ENCODE results near the gene VAT1L. TPM values are rescaled to one million over a fixed set of nuclear protein-coding genes. Genes with fewer than 3 reads are reported as not detected.

VAT1L gene
- total RNA-seq, 4 donors from 2014 or later, result 0.89 to 4.7 (median 2.3) TPM

DNA sequence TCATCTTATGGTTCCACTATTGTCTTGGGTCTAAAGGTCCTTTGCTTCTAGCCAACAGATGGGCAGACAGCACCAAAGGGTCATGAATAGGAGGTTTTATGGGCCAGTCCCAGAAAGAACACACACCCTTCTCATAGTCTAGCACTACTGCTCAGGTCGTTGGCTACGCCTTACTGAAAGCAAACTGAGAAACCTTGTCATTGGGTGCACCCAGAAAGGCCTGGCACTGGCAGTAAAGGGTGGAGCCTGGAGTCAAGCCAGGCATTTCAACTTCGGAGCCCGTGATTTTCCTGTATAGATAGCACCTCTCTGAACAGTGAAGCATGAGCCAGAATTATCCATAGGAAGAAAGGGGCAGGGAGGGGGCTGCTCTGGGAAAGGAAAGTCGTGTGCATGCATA is 74.9 kb downstream of the VAT1L start:
- H3K4me1 ChIP-seq, result no peaks in the 10 kb centered on the region
- H3K27me3 ChIP-seq, result peaks cover 6% of the 10 kb centered on the region
- H3K4me3 ChIP-seq, result no peak overlapping the region
- no peaks in the 10 kb centered on the region for H3K9me3 ChIP-seq
- no peak overlapping the region for H3K27ac ChIP-seq
- H3K36me3 ChIP-seq, result no peaks in the 10 kb centered on the region
- ATAC-seq, result no peak
- TF ChIP-seq POLR2A (IDR thresholded peaks at IDR 0.05), result no peak
- no peak for TF ChIP-seq POLR2AphosphoS5 (IDR thresholded peaks at IDR 0.05)
- TF ChIP-seq, protein P1, sequence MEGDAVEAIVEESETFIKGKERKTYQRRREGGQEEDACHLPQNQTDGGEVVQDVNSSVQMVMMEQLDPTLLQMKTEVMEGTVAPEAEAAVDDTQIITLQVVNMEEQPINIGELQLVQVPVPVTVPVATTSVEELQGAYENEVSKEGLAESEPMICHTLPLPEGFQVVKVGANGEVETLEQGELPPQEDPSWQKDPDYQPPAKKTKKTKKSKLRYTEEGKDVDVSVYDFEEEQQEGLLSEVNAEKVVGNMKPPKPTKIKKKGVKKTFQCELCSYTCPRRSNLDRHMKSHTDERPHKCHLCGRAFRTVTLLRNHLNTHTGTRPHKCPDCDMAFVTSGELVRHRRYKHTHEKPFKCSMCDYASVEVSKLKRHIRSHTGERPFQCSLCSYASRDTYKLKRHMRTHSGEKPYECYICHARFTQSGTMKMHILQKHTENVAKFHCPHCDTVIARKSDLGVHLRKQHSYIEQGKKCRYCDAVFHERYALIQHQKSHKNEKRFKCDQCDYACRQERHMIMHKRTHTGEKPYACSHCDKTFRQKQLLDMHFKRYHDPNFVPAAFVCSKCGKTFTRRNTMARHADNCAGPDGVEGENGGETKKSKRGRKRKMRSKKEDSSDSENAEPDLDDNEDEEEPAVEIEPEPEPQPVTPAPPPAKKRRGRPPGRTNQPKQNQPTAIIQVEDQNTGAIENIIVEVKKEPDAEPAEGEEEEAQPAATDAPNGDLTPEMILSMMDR (IDR thresholded peaks at IDR 0.05), result no peak
- no peak for TF ChIP-seq EP300 (IDR thresholded peaks at IDR 0.05)
- WGBS, 2 donors (ENCODE audit: low coverage in 1 of 2), result 47% methylated on average over 4 of the region's 5 CpGs; no CpG with 5 or more reads in 1 of the 2 donors

DNA sequence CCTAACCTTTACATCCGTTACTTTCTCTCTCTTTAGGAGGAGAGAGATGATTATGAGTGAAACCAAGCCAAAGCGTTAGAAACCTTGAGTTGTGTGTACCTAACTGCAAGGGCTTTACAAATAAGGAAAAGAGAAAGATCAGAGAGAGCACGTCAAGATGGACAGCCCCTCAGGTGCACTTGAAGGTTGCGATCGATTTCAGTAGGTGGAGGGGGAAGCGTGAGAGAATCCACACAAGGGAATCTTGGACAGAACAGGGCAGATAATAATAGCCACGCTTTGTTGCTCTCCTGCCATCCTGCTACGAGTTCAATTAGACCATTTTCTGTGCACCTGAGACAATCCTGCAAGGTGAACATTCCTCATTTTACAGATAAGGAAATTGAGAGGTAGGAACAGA is 78.4 kb downstream of the VAT1L start:
- Histone ChIP-seq H3K27ac (no peak overlapping the region), H3K36me3 (no peaks in the 10 kb centered on the region), H3K4me3 (no peak overlapping the region), H3K27me3 (peaks cover 6% of the 10 kb centered on the region), H3K9me3 (no peaks in the 10 kb centered on the region), H3K4me1 (no peaks in the 10 kb centered on the region)
- 68 to 77% methylated on average over 4 to 6 of the region's 8 CpGs for WGBS, 2 donors (ENCODE audit: low coverage in 1 of 2)
- ATAC-seq, result no peak
- TF ChIP-seq POLR2A (IDR thresholded peaks at IDR 0.05), result no peak
- TF ChIP-seq POLR2AphosphoS5 (IDR thresholded peaks at IDR 0.05), result no peak
- no peak for TF ChIP-seq EP300 (IDR thresholded peaks at IDR 0.05)
- TF ChIP-seq, protein P1 (IDR thresholded peaks at IDR 0.05), result no peak

DNA sequence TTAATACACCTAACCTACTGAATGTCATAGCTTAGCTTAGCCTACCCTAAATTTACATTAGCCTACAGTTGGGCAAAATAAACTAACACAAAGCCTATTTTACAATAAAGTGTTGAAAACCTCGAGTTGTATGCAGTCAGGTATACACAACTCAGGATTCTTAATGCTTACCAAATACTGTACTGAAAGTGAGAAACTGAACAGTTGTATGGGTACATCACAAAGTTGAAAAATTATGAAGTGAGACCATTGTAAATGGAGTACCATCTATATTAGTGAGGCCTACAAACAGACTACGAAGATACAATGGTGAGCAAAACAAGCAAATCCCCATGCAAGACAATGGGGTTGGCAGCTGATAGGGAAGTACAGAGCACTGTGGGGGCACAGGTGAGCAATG is 79.7 kb downstream of the VAT1L start:
- no peak overlapping the region for H3K4me3 ChIP-seq
- no peak for TF ChIP-seq EP300 (IDR thresholded peaks at IDR 0.05)
- no peak for TF ChIP-seq POLR2AphosphoS5 (IDR thresholded peaks at IDR 0.05)
- TF ChIP-seq, protein P1 (IDR thresholded peaks at IDR 0.05), result no peak
- no peak for TF ChIP-seq POLR2A (IDR thresholded peaks at IDR 0.05)
- 76 to 100% methylated on average over 2 of the region's 2 CpGs for WGBS, 2 donors (ENCODE audit: low coverage in 1 of 2)
- no peaks in the 10 kb centered on the region for H3K4me1 ChIP-seq
- peaks cover 6% of the 10 kb centered on the region for H3K27me3 ChIP-seq
- no peak overlapping the region for H3K27ac ChIP-seq
- no peaks in the 10 kb centered on the region for H3K36me3 ChIP-seq
- ATAC-seq, result no peak
- H3K9me3 ChIP-seq, result no peaks in the 10 kb centered on the region

DNA sequence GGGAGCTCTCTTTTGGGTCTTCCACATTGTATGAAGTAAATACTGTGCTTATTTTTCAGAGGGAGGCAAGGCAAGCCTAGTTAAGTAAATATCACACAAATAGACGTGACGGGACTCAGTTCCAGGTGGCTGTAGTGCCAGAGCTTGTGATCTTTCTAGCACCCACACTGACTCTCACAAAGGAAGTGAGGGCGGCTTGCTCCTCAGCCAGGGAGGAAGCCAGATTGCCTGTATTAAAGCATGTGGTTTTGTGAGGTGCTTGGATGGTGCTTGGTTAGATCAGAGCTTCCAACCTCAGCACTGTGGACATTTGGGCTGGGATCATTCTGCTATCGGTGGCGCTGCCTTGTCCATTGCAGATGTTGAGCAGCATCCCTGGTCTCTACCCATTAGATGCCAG is 80.1 kb downstream of the VAT1L start:
- ATAC-seq, result no peak
- Histone ChIP-seq H3K9me3 (no peaks in the 10 kb centered on the region), H3K4me3 (no peak overlapping the region), H3K27me3 (peaks cover 6% of the 10 kb centered on the region), H3K4me1 (no peaks in the 10 kb centered on the region), H3K27ac (no peak overlapping the region), H3K36me3 (no peaks in the 10 kb centered on the region)
- 90% methylated on average over 3 of the region's 5 CpGs; no CpG with 5 or more reads in 1 of the 2 donors for WGBS, 2 donors (ENCODE audit: low coverage in 1 of 2)
- TF ChIP-seq POLR2A (IDR thresholded peaks at IDR 0.05) (no peak), EP300 (IDR thresholded peaks at IDR 0.05) (no peak), POLR2AphosphoS5 (IDR thresholded peaks at IDR 0.05) (no peak)
- TF ChIP-seq, protein P1 (IDR thresholded peaks at IDR 0.05), result no peak

DNA sequence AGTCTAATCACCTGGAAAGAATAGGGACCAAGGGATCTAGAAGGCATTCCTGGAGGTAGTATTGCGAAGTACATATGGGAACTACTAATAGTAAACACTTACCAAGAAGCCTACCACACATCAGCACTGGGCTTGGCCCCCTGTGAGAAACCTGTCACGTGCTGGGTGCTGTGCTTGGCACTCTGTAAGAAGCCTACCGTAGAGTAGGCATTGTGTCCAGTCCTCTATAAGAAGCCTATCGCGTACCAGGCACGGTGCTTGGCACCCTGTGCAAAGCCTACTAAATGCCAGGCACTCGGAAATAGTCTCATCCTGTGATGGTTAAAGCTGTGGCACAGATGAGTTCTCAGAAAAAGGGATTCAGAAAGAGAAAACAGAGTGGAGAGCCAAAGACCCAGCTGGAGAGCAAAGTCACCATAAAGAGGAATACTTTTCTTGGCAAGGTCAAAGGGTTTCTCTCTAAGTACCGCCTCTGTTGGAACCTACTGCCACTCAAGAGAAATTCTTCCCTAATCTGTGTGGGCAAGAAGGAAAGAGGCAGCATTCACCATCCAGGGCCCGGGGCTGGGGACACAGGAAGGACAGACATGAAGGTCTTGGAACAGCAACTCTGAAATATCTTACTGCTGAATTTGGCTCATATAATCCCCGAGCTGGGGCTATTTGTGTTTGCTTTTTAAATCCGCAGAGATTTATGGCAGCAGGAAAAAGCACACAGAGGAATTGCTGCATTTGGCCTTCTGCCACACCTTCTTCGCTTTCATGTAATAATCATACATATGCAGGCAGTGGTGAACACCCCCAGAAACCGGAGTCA is 81.8 kb downstream of the VAT1L start:
- no peaks in the 10 kb centered on the region for H3K9me3 ChIP-seq
- H3K27ac ChIP-seq, result no peak overlapping the region
- peaks cover 6% of the 10 kb centered on the region for H3K27me3 ChIP-seq
- H3K36me3 ChIP-seq, result no peaks in the 10 kb centered on the region
- TF ChIP-seq POLR2A (IDR thresholded peaks at IDR 0.05) (no peak), EP300 (IDR thresholded peaks at IDR 0.05) (no peak), POLR2AphosphoS5 (IDR thresholded peaks at IDR 0.05) (no peak)
- TF ChIP-seq, protein P1 (IDR thresholded peaks at IDR 0.05), result no peak
- H3K4me1 ChIP-seq, result no peaks in the 10 kb centered on the region
- no peak overlapping the region for H3K4me3 ChIP-seq
- WGBS, 2 donors (ENCODE audit: low coverage in 1 of 2), result 43 to 46% methylated on average over 6 to 10 of the region's 13 CpGs
- no peak for ATAC-seq
